ENCODE results near the gene CYP27C1. TPM values are rescaled to one million over a fixed set of nuclear protein-coding genes. Genes with fewer than 3 reads are reported as not detected.

The CYP27C1 gene
- polyA plus RNA-seq, 2 of the 4 experiments (the other 2 are of a cell fraction), result 2.2 to 4.6 TPM

DNA sequence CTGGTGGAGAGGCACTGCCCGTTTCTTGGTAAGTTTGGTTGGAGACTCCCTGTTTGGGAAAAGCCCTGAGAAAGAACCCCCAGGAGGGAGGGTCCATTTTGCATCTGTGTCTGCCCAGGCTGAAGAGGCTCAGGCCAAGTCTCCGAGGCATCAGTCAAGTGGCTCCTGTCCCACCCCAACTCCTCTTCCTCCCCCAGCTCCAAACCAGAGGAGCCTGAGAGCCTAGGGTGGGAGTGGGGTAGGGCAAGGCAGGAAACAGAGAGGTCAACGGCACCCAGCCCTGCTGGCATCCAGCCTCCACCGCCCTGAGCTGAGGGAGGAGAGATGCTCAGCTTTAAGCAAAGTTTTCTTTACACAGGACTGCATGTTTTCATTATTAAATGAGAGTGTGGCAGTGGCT lies 38.2 kb downstream of the CYP27C1 start:
- no peaks in the 10 kb centered on the region for H3K4me1 ChIP-seq
- DNase-seq (ENCODE audit: low read depth in 1 of 2, low spot score in 1 of 2), result no peak
- H3K27ac ChIP-seq, result no peak overlapping the region
- TF ChIP-seq RFX5 (IDR thresholded peaks at IDR 0.05) (no peak), JUNB (IDR thresholded peaks at IDR 0.05) (no peak), CBX8 (IDR thresholded peaks at IDR 0.05) (no peak), SREBF2 (IDR thresholded peaks at IDR 0.05) (no peak), FOXS1 (CRISPR knock-in tag; IDR thresholded peaks at IDR 0.05) (no peak), CHD4 (IDR thresholded peaks at IDR 0.05; ENCODE audit: borderline replicate concordance) (no peak), HEYL (CRISPR knock-in tag; IDR thresholded peaks at IDR 0.05) (no peak), NR3C1 (IDR thresholded peaks at IDR 0.05) (no peak)
- TF ChIP-seq, protein P1, sequence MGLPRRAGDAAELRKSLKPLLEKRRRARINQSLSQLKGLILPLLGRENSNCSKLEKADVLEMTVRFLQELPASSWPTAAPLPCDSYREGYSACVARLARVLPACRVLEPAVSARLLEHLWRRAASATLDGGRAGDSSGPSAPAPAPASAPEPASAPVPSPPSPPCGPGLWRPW (IDR thresholded peaks at IDR 0.05), result no peak
- CTCF ChIA-PET, result interaction anchor here (2.3 kb wide), 1 partner anchor 16 kb away, joined by 9 read pairs; no protein-coding TSS in a partner anchor
- WGBS (ENCODE audit: missing lambda C conversion rate), result 52% methylated on average over 4 of the region's 4 CpGs
- H3K4me2 ChIP-seq, result no peak overlapping the region
- peaks cover 9% of the 10 kb centered on the region; the same call in 1 of the 3 replicates for H3K9me3 ChIP-seq
- no peak overlapping the region for H3K4me3 ChIP-seq
- POLR2A ChIA-PET, result no interaction called here
- no peak for ATAC-seq
- FAIRE-seq, result no peak

DNA sequence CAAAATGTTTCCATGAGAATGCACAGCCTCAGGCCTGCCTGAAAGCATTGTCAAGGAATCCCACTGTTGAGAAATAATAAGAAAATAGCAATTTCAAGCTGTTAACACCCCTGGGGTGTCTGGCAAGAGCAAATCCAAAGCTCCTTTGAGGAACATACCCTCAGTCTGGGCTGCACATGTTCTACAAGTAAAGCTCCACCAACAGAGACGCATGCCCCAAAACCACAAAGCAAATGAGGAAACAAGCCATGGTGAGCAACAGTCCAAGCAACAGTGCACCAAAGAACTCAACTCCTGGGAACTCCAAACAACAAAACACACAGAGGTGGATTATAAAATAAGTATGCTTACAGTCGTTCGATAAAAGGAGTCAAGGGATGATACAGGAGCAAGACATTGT lies 40.3 kb downstream of the CYP27C1 start:
- ATAC-seq (no peak), DNase-seq (ENCODE audit: low read depth in 1 of 2, low spot score in 1 of 2) (no peak), FAIRE-seq (no peak)
- H3K4me1 ChIP-seq, result peaks cover 5% of the 10 kb centered on the region; the same call in 2 of the 3 replicates
- TF ChIP-seq CBX8 (IDR thresholded peaks at IDR 0.05), result no peak
- TF ChIP-seq NFE2L2 (conservative IDR thresholded peaks at IDR 0.05; ENCODE audit: low read length), result no peak
- TF ChIP-seq, protein P2, sequence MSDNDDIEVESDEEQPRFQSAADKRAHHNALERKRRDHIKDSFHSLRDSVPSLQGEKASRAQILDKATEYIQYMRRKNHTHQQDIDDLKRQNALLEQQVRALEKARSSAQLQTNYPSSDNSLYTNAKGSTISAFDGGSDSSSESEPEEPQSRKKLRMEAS (IDR thresholded peaks at IDR 0.05), result no peak
- TF ChIP-seq, protein P3, sequence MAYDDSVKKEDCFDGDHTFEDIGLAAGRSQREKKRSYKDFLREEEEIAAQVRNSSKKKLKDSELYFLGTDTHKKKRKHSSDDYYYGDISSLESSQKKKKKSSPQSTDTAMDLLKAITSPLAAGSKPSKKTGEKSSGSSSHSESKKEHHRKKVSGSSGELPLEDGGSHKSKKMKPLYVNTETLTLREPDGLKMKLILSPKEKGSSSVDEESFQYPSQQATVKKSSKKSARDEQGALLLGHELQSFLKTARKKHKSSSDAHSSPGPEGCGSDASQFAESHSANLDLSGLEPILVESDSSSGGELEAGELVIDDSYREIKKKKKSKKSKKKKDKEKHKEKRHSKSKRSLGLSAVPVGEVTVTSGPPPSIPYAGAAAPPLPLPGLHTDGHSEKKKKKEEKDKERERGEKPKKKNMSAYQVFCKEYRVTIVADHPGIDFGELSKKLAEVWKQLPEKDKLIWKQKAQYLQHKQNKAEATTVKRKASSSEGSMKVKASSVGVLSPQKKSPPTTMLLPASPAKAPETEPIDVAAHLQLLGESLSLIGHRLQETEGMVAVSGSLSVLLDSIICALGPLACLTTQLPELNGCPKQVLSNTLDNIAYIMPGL (CRISPR knock-in tag; IDR thresholded peaks at IDR 0.05; ENCODE audit: borderline replicate concordance), result no peak
- no peak for TF ChIP-seq NPAS2 (CRISPR knock-in tag; IDR thresholded peaks at IDR 0.05; ENCODE audit: borderline replicate concordance)
- TF ChIP-seq, protein P1 (IDR thresholded peaks at IDR 0.05), result no peak
- TF ChIP-seq SMC3 (IDR thresholded peaks at IDR 0.05), result no peak
- no peak for TF ChIP-seq RARB (CRISPR knock-in tag; IDR thresholded peaks at IDR 0.05)
- TF ChIP-seq, protein P4, sequence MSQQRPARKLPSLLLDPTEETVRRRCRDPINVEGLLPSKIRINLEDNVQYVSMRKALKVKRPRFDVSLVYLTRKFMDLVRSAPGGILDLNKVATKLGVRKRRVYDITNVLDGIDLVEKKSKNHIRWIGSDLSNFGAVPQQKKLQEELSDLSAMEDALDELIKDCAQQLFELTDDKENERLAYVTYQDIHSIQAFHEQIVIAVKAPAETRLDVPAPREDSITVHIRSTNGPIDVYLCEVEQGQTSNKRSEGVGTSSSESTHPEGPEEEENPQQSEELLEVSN (IDR thresholded peaks at IDR 0.05; ENCODE audit: borderline replicate concordance, low read depth), result no peak
- no peak for TF ChIP-seq CHD4 (IDR thresholded peaks at IDR 0.05; ENCODE audit: borderline replicate concordance)
- TF ChIP-seq RFX5 (IDR thresholded peaks at IDR 0.05), result no peak
- no peak for TF ChIP-seq SREBF2 (IDR thresholded peaks at IDR 0.05)
- TF ChIP-seq, protein P5, sequence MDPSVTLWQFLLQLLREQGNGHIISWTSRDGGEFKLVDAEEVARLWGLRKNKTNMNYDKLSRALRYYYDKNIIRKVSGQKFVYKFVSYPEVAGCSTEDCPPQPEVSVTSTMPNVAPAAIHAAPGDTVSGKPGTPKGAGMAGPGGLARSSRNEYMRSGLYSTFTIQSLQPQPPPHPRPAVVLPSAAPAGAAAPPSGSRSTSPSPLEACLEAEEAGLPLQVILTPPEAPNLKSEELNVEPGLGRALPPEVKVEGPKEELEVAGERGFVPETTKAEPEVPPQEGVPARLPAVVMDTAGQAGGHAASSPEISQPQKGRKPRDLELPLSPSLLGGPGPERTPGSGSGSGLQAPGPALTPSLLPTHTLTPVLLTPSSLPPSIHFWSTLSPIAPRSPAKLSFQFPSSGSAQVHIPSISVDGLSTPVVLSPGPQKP (IDR thresholded peaks at IDR 0.05; ENCODE audit: low read depth, low read length), result no peak
- ChIA-PET CTCF (interaction anchor here (0.6 kb wide), 1 partner anchor 44 kb away, joined by 4 read pairs; no protein-coding TSS in a partner anchor), POLR2A (no interaction called here)
- 40% methylated on average over 3 of the region's 3 CpGs for WGBS (ENCODE audit: missing lambda C conversion rate)
- peaks cover 9% of the 10 kb centered on the region; the same call in 1 of the 3 replicates for H3K9me3 ChIP-seq
- H3K4me2 ChIP-seq, result no peak overlapping the region
- no peak overlapping the region for H3K4me3 ChIP-seq
- H3K27ac ChIP-seq, result no peak overlapping the region

DNA sequence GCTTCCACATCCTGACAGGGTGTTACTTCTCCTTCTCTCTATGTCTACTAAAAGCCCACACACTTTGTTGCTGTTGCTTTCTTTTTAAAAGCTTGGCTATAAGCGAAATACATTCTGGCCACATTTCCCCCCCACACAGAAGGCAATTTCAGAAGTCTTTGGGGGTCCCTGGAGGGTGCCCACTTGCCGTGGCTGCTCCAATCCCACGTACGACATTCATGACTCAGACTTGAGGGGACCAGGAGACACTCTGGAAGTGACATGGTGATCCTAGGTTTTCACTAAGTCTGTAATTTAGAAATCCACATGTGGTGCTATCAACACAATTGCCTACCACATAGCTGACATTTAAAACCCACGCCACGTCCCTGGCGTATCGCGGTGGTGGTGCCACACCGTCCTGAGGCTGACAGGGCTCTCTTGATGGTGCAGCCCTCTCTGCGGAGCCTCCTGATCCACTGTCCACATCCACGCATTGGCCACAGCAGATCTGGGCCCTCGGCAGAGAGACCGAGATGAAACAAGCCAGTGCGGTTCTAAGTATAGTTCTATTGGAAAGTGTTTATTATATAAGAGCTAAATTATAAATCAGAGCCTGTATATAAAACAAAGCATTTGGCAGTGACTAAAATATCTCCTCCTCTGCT lies 42.4 kb downstream of the CYP27C1 start:
- DNase-seq (ENCODE audit: low read depth in 1 of 2, low spot score in 1 of 2), result no peak
- peaks cover 7% of the 10 kb centered on the region; the same call in 2 of the 3 replicates for H3K4me1 ChIP-seq
- no peak for FAIRE-seq
- H3K4me3 ChIP-seq, result no peak overlapping the region
- no peak overlapping the region for H3K4me2 ChIP-seq
- WGBS (ENCODE audit: missing lambda C conversion rate), result 88% methylated on average over 15 of the region's 15 CpGs
- peaks cover 9% of the 10 kb centered on the region; the same call in 1 of the 3 replicates for H3K9me3 ChIP-seq
- POLR2A ChIA-PET, result no interaction called here
- no peak overlapping the region for H3K27ac ChIP-seq
- CTCF ChIA-PET, result interaction anchor here (0.6 to 1.3 kb wide), 3 partner anchors 10 to 370 kb away, joined by 4 to 5 read pairs (median 4); no protein-coding TSS in a partner anchor
- TF ChIP-seq CHD2 (IDR thresholded peaks at IDR 0.05; ENCODE audit: low read length, partially characterized antibody), result no peak
- TF ChIP-seq, protein P5 (IDR thresholded peaks at IDR 0.05; ENCODE audit: low read depth, low read length), result no peak
- no peak for ATAC-seq
